ENCODE measurements around the gene CASQ2. TPM values are rescaled to one million over a fixed set of nuclear protein-coding genes. Genes with fewer than 3 reads are reported as not detected.

The CASQ2 gene
- total RNA-seq = 804 TPM
- long read RNA-seq, transcript CASQ2-201 (11 exons, 2,674 nt) = major isoform, 1,232 of 1,367 reads
- long read RNA-seq, partial matches to known transcripts = 43 of 1,367 reads
- long read RNA-seq, other reads (novel, unspliced or antisense) = 92 of 1,367 reads

DNA sequence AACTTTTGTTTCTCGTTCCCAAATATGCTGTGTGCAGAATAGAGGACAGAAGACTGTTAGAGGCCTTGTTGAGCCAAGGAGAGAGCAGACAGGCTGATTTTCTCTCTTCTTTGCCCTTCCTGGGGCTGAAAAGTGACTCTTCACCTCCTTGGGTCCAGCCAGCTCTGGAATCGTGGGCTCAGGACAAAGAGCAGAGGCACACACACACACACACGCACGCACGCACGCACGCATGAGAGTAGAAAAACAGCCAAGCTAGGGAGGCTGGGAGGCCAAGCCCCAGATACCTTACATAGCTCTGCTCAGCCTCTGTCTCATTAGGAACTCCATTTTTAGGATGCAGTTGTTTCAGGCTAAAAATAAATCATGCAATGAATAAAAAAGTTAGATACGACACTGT, at the start of gene CASQ2:
CASQ2 (minus strand) TSS at position 166 of the 400 bp plus-strand sequence. CDS start 173 bp downstream, outside the sequence.
- intact Hi-C loops (cut with DNase I) = loop anchor here (5.0 kb wide), 1 partner anchor 41 kb away; no protein-coding TSS in a partner anchor

DNA sequence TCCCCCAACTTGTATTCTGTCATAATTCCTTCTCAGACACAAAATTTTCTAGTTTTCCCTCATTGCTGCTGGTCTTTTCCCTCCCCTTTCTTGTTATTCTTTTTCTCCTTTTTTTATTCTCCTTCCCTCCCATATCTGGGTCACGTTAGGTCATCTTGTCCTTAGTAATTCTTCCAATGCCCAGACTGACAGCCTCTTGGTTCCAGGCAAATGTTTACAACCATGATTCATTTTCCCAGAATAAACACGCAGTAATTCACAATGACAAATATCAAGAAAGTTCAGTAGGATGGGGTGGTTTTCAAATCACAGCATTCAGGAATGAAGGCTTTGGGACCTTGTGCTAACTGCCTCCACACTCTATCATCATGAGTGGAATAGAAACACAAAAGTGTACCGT, 47.2 kb upstream of the CASQ2 start:
- DNase-seq = no peak
- peak; percentile 58 for ATAC-seq (ENCODE audit: poor library complexity)
- intact Hi-C loops (cut with DNase I) = no loop called here

More for the DNA sequence above, at the start of gene CASQ2:
- ATAC-seq (ENCODE audit: poor library complexity) (peak; percentile 84), DNase-seq (peak; percentile 83)

DNA sequence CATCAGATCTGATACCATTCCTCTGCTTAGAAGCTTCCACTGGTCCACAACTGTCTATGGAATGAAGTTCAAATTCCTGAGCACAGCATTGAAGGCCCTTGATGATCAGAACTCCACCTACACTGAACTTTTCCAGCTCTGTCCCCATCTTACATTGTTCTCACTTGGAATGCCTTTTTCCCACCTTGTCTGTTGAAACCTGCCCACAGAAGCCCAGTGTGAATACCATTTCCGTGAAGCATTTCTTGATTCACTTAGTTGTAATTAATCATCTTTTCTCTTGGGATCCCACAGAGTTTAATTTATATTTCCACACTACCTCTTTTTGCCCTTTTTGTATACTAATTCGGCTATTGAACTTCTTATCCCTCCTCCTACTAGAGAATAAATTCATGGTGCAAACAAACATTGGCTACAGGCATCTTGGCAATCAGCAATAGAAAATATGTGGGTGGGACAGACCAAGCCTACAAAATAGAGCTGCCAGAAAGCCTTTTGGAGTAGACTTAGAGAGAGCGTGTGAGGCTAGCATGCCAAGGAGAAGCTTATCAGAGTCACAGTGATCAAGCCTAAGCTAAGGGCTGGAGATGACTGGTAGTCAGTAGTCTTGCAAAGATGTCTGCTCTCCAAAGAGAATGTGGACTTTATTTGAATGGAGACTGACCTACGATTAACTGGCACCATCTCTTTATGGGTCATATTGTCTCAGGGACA, 46.3 kb upstream of the CASQ2 start:
- ATAC-seq (ENCODE audit: poor library complexity) = no peak
- intact Hi-C loops (cut with DNase I) = no loop called here
- no peak for DNase-seq

DNA sequence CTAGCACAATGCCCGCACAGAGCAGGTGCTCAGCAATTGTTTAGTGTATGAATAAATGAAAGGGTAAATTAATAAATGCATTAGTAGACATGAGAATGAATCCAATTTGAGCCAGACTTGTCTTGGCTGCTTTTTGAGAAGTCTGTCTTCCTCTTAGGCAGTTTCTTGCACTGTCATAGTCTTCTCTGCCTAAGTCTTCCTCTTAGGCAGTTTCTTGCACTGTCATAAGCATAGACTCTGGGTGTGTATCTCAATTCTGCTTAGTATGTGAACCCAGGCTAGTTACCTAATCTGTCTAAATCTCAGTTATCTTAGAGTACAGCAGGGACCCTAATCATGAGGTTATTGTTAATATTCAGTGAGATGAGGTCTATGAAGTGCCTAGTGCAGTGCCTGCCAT, 45.2 kb upstream of the CASQ2 start:
- intact Hi-C loops (cut with DNase I) = no loop called here
- ATAC-seq (ENCODE audit: poor library complexity) = no peak
- no peak for DNase-seq

DNA sequence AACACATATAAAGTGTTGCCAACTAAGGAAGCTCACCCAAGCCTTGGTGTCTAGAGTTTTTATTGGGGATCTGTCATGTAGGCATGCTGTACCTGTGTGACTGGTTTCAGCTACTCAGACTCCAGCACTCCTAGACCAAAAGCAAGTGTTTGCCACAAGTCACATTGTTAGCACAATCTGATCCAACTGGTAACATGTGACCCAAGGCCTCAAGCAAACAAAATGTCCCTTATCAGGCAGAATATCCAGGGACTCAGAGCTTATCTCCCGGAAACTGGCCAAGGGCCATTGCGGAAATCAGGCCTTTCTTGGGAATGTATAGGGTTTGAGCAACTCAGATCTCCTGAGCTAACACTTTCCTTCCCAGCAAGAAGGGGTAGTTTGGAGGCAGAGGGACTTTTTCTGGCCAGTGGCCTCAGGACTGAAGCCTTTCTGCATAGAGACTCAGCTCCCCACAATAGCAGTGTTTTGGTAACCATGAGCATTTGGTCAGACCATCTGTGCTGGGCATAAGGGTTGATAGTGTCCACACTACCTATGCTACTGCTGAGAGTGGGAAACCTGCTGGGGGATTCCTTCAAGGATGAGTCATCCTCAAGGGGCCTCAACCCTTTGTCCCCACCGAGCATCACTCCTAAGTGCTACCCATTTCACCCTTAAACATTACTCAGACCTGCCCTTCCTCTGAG, 42.8 kb upstream of the CASQ2 start:
- no peak for DNase-seq
- ATAC-seq (ENCODE audit: poor library complexity) = no peak
- intact Hi-C loops (cut with DNase I) = no loop called here

DNA sequence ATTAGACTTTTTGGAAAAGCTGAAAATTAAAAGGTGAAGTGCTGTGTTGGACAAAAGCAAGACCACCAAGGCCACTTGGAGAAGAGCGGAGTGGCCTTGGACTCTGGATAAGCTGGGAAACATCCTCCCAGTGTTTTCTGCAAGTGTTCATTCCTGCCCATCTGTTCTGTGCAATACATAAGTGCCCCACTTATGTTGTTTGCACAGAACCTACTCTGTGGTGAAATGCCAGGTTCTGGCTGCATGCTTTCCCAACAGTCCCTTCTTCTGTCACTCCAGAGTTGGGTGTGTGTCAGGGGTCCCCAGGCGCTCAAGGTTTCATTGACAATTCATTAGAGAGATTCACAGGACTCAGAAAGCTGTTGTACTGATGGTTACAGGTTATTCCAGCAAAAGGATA, 42.1 kb upstream of the CASQ2 start:
- DNase-seq = no peak
- intact Hi-C loops (cut with DNase I) = no loop called here
- ATAC-seq (ENCODE audit: poor library complexity) = peak; percentile 63

DNA sequence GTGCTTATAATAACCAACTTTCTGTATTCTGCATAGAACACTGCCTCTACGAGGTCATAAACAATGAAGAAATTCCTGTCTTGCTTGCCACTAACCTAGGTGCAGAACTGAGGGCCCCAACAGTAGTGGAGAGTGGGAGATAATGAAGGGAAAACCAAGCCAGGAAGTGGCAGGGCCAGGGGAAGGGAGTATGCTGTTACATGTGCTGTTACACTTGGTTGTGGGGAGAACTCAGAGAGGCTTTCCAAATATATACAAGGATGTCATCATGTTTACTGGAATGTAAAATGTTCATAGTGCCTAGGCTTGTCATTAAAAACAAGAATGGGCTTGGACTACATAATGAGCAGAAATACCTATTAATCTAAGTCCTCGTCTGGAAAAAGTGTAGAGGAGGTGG, 41.3 kb upstream of the CASQ2 start:
- DNase-seq (no peak), ATAC-seq (ENCODE audit: poor library complexity) (no peak)
- intact Hi-C loops (cut with DNase I) = loop anchor here (5.0 to 10.0 kb wide), 2 partner anchors 167 to 205 kb away; partner anchors contain the start of gene SLC22A15

DNA sequence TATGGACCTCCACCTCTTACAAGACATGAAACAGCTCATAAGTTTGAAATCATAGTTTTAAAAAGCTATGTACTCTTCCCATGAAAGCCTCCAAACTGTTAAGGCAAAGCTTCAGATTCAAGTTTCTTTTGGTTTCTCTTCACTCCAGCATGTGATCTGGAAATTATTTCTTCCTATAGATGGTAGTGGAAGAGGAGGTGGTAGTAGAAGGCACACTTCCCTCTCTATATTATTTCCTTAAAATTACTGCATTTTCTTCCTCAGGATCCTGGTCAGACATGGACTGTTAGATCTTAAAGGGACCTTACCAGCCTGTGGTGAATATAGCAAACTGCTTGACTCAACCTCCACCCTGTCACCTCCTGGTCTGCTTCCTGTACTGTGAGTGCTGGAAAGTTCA, 40.6 kb upstream of the CASQ2 start:
- DNase-seq (no peak), ATAC-seq (ENCODE audit: poor library complexity) (no peak)
- intact Hi-C loops (cut with DNase I) = loop anchor here (5.0 to 10.0 kb wide), 2 partner anchors 168 to 206 kb away; partner anchors contain the start of gene SLC22A15

DNA sequence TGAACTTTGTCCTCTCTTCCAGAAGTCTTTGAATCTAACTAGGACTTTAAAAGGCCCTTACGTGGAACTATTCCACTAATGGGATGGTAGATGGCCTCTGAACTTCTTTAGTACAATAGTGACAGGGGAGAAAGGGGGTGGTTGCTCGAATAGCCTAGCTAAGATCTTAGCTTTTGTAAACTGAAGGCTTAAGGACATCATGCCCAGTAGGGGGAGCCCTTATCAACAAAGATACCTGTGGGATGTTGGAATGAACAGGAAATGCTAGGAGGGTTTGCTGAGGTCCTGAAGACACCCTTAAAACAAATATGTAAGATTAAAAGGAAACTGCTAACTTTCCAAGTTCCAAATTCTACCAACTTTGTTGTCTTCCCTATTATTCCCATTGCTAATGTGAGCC, 39.2 kb upstream of the CASQ2 start:
- intact Hi-C loops (cut with DNase I) = loop anchor here (5.0 to 10.0 kb wide), 2 partner anchors 170 to 207 kb away; partner anchors contain the start of gene SLC22A15
- DNase-seq (no peak), ATAC-seq (ENCODE audit: poor library complexity) (peak; percentile 78)

DNA sequence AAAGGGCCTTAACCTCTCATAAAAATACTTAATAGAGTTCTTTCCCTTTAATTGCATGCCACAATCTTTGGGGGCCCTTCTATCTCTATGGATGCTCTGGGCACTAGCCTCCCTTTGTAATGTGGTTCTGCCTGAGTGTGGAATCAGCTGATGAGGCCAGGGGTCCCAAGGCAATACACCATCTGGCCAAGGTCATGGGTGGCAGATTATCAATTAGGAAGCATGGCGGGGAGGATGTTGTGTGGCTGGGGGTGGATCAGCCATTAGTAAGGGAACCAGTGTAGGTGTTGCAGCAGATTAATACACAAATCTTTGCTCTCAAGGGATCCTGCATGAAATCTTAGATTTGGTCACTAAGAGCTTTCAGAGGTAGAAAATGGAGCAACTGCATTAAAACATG, 37.1 kb upstream of the CASQ2 start:
- DNase-seq (no peak), ATAC-seq (ENCODE audit: poor library complexity) (no peak)
- intact Hi-C loops (cut with DNase I) = loop anchor here (5.0 to 10.0 kb wide), 2 partner anchors 172 to 209 kb away; partner anchors contain the start of gene SLC22A15

DNA sequence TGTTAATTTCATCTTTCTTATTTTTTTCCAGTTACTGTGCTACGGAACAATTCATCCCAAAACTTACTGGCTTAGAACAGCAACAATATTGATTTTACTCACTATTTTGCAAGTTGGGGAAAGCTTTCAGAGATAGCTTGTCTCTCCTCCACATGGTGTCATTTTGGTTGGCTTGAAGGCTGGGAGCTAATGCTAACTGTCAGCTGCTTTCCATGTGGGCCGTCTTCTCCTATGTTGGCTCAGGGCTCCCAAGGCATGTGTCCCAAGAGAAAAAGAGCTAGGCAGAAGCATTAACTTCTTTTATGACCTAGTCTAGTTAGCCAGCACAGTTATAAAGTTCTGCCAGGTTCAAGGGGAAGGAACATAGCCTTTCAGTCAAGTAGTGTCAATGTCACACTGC, 33.9 kb upstream of the CASQ2 start:
- intact Hi-C loops (cut with DNase I) = loop anchor here (10.0 kb wide), 1 partner anchor 212 kb away; no protein-coding TSS in a partner anchor
- ATAC-seq (ENCODE audit: poor library complexity) (no peak), DNase-seq (no peak)

DNA sequence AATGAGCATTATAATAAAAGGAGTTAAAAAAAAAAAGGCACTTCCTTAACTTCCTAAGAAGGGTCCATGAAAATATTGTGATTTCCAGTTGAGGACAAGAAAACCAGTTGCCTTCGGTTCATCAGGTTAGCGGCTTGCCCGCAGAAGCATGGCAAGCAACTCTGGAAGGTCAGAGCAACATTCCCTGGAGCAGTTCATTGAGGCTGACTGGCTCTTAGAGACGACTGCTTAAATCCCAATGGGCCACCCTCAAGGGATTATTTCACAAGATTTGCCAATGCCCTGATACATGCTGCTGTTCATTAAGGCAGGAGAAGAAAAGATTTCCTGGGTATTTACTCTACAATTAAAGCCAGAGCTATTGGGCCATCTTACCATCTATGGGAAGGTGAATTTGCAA, 29.0 kb upstream of the CASQ2 start:
- DNase-seq (no peak), ATAC-seq (ENCODE audit: poor library complexity) (no peak)
- intact Hi-C loops (cut with DNase I) = no loop called here

DNA sequence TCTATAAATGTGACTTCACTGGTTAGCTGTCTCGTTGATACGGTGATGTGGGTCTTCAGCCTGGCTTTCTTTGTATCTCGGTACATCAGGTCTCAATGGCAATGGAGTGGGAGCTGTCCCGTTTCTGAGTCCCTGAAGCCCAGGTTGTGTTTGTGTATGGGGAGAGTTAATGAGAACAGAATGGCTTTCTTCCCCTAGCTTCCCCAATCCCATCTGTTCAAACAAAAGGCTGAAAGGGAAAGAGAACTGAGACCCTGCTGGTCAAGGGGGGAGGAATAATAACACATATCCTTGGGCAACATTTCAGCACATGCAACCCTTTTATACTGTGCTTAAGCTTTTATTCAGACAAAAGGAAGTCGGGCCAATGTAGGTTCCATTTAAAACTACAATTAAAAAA, 28.4 kb upstream of the CASQ2 start:
- intact Hi-C loops (cut with DNase I) = no loop called here
- DNase-seq (no peak), ATAC-seq (ENCODE audit: poor library complexity) (no peak)

DNA sequence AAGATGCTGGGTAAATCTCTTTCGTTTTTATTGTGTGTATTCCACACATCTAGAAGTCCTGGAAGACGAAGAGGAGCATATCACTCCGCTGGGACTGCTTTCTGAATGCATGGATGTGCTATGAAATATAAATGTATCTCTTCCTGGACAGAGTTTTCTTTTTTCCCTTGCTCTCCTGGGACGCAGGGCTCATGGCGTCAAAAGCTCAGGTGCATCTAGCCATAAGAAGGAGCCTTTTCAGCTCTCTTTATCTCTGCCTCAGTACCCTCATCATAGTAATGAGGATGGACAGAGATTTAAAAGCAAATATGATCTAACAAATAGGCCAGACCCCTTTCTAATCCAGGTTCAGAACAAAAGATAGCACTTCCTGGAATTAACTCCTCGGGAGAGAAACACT, 27.5 kb upstream of the CASQ2 start:
- DNase-seq (no peak), ATAC-seq (ENCODE audit: poor library complexity) (no peak)
- intact Hi-C loops (cut with DNase I) = no loop called here

DNA sequence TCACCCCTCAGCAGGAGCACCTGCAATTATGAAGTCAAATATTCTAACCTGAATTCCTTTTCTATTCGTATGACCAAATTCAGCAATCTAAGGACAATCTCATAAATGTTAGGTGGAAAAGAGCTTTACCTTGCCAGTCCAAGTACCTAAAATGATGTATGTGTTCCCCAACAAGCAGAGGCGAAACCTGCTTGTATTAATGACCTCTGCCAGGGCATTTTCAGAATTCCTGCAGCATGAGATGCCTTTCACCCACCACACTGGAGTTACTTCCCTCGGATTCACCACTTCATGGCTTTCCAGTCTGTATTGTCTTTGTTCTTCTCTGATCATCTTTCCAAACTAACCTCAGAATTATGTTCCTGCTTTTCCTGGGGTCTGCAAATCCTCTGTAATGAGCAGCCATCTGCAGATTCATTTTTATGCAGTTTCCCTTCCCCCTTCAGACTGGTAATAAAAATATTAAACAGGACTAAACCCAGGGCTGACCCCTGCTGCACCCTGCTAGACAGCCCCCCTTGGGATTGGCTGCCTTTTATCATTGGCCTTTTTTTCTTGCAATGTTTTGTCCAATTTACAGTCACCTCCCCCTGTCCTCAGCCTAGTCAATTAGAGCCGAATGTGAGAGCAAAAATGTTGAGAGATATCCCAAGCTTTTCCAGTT, 26.6 kb upstream of the CASQ2 start:
- no peak for ATAC-seq (ENCODE audit: poor library complexity)
- DNase-seq = no peak
- intact Hi-C loops (cut with DNase I) = no loop called here

DNA sequence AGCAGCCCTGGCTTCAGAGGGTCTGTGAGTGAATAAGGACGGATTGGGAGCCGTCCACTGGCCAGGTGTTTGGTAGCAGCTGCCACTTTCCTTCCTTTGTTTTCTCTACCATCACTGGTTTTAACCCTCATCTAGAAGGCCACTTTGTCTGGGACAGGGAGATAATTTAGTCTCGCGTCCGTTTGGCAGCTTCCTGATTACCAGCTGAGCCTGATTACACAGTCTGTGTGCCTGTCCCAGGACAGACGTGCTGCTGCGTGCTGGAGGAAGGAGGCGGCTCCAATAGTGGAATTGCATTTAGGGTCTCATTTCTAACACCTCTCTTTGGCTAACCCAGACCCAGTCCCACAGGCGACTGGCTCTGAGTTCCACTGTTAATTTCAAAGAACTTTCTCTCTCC, 24.6 kb upstream of the CASQ2 start:
- DNase-seq (no peak), ATAC-seq (ENCODE audit: poor library complexity) (peak; percentile 71)
- intact Hi-C loops (cut with DNase I) = no loop called here

DNA sequence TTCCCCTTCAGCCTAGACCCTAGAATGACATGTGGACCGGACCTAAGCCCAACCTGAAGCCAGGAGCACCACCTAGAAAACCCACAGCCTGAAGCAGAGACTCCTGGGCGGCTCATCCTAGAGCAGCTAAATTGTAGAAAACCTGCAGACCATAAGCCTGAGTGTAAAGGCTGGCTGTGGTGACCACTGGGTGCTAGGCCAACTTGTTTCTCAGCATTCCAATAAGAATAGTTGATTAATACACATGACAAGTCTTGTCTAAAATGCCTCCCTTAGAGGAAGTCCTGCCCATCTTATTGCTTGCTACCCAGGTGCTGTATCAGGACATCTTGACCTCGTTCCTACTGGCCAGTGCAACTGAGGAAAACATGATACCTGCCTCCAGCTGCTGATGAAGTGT, 23.3 kb upstream of the CASQ2 start:
- ATAC-seq (ENCODE audit: poor library complexity) (no peak), DNase-seq (no peak)
- intact Hi-C loops (cut with DNase I) = no loop called here

DNA sequence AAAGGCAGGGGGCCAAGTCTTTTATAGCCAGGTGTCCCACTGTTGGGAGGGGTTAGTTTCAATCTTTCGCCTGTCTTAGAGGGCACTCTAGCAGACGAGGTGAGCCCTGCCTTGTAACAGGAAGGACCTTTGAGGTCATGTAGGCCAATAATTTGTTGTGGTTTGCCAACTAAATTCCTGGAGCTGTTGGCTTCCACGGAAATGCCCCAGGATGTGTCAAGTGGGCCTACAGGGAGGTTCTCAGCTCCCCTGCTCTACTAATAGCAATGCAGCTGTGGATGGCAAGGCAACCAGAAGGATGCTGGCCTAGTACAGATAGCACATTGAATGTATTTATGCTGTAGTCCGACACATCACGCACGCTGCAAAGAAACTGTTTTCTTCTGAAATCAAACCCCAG, 22.3 kb upstream of the CASQ2 start:
- ATAC-seq (ENCODE audit: poor library complexity) = no peak
- intact Hi-C loops (cut with DNase I) = no loop called here
- DNase-seq = no peak

DNA sequence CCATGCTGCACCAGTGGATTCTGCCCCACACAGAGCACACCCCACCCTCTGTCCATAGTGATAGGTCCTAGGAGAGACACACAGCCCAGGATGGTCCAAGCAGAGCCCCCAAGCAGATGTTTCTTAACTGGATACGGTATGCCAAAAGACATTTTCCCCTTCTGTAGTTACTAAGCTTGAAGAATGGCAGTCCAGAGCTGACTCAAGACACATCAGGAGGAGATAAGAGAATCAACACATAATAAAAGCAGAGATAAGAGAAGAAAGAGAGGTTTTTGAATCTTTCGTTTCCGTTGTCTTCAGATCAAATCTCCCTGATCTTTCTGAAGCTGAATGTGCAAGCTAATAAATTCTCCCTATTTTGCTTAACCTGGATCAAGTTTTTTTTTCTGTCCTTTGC, 21.8 kb upstream of the CASQ2 start:
- DNase-seq = no peak
- intact Hi-C loops (cut with DNase I) = no loop called here
- no peak for ATAC-seq (ENCODE audit: poor library complexity)
